Smooth muscle cell (in vitro differentiated cells): Measurements from ENCODE around the gene PLXDC1. TPM values are rescaled to one million over a fixed set of nuclear protein-coding genes. Genes with fewer than 3 reads are reported as not detected.

Experiments used
- DNase-seq: peaks from one replicate; lab custom pipeline; 2025; ENCODE audit not compliant: unreplicated experiment; lab: John Stamatoyannopoulos, UW
- H2AFZ ChIP-seq: fragments of 200-600 bp; sonication (generic); 2 replicates; pipeline ENCODE4 v1.6.0; 2016; ENCODE audit warnings: antibody characterized with exemption, low read depth, mild to moderate bottlenecking
- H3F3A ChIP-seq: fragments of 200-600 bp; sonication (generic); 2 replicates; pipeline ENCODE4 v1.6.0; 2017; ENCODE audit warnings: antibody characterized with exemption, low read depth
- H3K27ac ChIP-seq: fragments of 200-600 bp; sonication (generic); 2 replicates; pipeline ENCODE4 v1.5.1; 2016; ENCODE audit warnings: low read depth, mild to moderate bottlenecking
- H3K27me3 ChIP-seq: fragments of 200-600 bp; sonication (generic); 2 replicates; pipeline ENCODE4 v1.6.1; 2016; ENCODE audit warnings: low read depth, mild to moderate bottlenecking
- H3K36me3 ChIP-seq: fragments of 200-600 bp; sonication (generic); 2 replicates; pipeline ENCODE4 v1.5.1; 2016; ENCODE audit warnings: low read depth
- H3K4me1 ChIP-seq: fragments of 200-600 bp; sonication (generic); 2 replicates; pipeline ENCODE4 v1.5.1; 2016; ENCODE audit warnings: low read depth
- H3K4me2 ChIP-seq: fragments of 200-600 bp; sonication (generic); 2 replicates; pipeline ENCODE4 v1.6.0; 2016; ENCODE audit warnings: mild to moderate bottlenecking
- H3K4me3 ChIP-seq: fragments of 200-600 bp; sonication (generic); 2 replicates; pipeline ENCODE4 v1.5.1; 2016; ENCODE audit warnings: mild to moderate bottlenecking
- H3K79me2 ChIP-seq: fragments of 200-600 bp; sonication (generic); 2 replicates; pipeline ENCODE4 v1.6.0; 2016; ENCODE audit warnings: low read depth, mild to moderate bottlenecking
- H3K9ac ChIP-seq: fragments of 200-600 bp; sonication (generic); 2 replicates; pipeline ENCODE4 v1.6.0; 2016; ENCODE audit warnings: low read depth
- H3K9me3 ChIP-seq: fragments of 200-600 bp; sonication (generic); replicated peaks from 2 replicates; pipeline ENCODE4 v1.5.1; 2016; ENCODE audit warnings: low read depth
- H4K20me1 ChIP-seq: fragments of 200-600 bp; sonication (generic); 2 replicates; pipeline ENCODE4 v1.6.0; 2016; ENCODE audit warnings: low read depth
- WGBS: methylation state at CpG from one replicate; pipeline ENCODE4 v1.1.7; 2016; ENCODE audit warnings: low lambda C conversion rate; 5-methylcytosine and 5-hydroxymethylcytosine counted together
- polyA plus RNA-seq: library from polyadenylated mRNA; unstranded; fragments of >200 nt; fragmentation: Nextera tagmentation; extraction: Ambion mirVana; gene quantifications from 2 replicates; pipeline ENCODE4 v1.2.1, GENCODE V29; 2016
- total RNA-seq: library from RNA; depleted of rRNA; stranded (reverse); fragments of >200 nt; gene quantifications from 2 replicates; pipeline ENCODE4 v1.2.3, GENCODE V29; 2014
- TF ChIP-seq, protein P1 (sequence below): fragments of 200-600 bp; sonication (generic); IDR thresholded peaks from 2 replicates; pipeline ENCODE4 v1.5.1; 2017; ENCODE audit warnings: borderline replicate concordance, mild to moderate bottlenecking, antibody characterized with exemption; ENCODE audit not compliant: insufficient read depth, poor library complexity, severe bottlenecking

PLXDC1 gene
- total and polyA plus RNA-seq, 2 experiments from 2014 or later, result 17.4 to 18.5 TPM

DNA sequence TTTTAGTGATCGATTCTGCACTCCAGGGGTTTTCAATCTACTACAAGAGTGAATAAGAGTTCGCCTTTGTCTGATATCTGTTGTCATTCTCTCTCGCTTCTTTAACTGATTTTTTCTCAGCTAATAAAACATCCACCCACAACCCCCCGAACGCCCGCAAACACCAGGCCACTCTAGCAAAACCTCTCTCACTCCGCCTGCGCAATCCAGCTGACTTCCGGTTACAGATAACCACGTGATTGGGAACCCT is 48.3 kb upstream of the PLXDC1 start:
- H3K36me3 ChIP-seq, result peaks cover 8% of the 10 kb centered on the region
- peak overlapping the region; percentile 98 for H3K4me2 ChIP-seq
- peak overlapping the region; percentile 99 for H3K27ac ChIP-seq
- H2AFZ ChIP-seq, result peak overlapping the region; percentile 97
- peaks cover 30% of the 10 kb centered on the region for H3K79me2 ChIP-seq
- peaks cover 30% of the 10 kb centered on the region for H3F3A ChIP-seq
- TF ChIP-seq, protein P1, sequence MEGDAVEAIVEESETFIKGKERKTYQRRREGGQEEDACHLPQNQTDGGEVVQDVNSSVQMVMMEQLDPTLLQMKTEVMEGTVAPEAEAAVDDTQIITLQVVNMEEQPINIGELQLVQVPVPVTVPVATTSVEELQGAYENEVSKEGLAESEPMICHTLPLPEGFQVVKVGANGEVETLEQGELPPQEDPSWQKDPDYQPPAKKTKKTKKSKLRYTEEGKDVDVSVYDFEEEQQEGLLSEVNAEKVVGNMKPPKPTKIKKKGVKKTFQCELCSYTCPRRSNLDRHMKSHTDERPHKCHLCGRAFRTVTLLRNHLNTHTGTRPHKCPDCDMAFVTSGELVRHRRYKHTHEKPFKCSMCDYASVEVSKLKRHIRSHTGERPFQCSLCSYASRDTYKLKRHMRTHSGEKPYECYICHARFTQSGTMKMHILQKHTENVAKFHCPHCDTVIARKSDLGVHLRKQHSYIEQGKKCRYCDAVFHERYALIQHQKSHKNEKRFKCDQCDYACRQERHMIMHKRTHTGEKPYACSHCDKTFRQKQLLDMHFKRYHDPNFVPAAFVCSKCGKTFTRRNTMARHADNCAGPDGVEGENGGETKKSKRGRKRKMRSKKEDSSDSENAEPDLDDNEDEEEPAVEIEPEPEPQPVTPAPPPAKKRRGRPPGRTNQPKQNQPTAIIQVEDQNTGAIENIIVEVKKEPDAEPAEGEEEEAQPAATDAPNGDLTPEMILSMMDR, result no peak
- no peaks in the 10 kb centered on the region for H3K9me3 ChIP-seq
- H4K20me1 ChIP-seq, result peaks cover 36% of the 10 kb centered on the region
- peaks cover 40% of the 10 kb centered on the region for H3K4me1 ChIP-seq
- H3K9ac ChIP-seq, result peak overlapping the region; percentile 100
- H3K27me3 ChIP-seq, result no peaks in the 10 kb centered on the region
- peak overlapping the region; percentile 91 for H3K4me3 ChIP-seq
- WGBS, result 2% methylated on average over 10 of the region's 10 CpGs
- DNase-seq, result peak; percentile 70

DNA sequence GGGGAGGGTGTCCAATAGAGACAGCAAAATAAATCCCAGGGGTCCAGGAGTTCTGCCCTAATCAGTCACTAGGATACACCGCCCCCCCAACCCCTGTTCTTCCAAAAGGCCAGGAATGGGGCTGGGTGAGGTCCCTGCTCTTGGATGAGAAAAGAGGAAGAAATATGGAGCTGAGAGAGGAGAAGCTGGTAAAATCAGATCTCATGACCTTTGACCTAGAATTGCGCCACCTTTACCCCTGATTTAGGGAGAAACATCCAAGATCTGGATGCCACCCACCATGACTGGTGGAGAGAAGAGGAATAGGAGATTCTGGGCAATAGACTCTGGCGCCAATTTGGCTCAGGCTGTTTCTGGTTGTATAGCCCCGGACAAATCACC is 46.7 kb upstream of the PLXDC1 start:
- Histone ChIP-seq H3K79me2 (peaks cover 42% of the 10 kb centered on the region), H3K36me3 (no peaks in the 10 kb centered on the region), H3K9ac (no peak overlapping the region), H3K27ac (no peak overlapping the region), H3K4me1 (peaks cover 40% of the 10 kb centered on the region), H4K20me1 (peaks cover 33% of the 10 kb centered on the region), H2AFZ (no peak overlapping the region), H3K4me2 (peak overlapping the region; percentile 98), H3F3A (peaks cover 19% of the 10 kb centered on the region), H3K4me3 (peak overlapping the region; percentile 88), H3K27me3 (no peaks in the 10 kb centered on the region), H3K9me3 (no peaks in the 10 kb centered on the region)
- TF ChIP-seq, protein P1, result no peak
- DNase-seq, result no peak
- WGBS, result 87% methylated on average over 4 of the region's 4 CpGs

DNA sequence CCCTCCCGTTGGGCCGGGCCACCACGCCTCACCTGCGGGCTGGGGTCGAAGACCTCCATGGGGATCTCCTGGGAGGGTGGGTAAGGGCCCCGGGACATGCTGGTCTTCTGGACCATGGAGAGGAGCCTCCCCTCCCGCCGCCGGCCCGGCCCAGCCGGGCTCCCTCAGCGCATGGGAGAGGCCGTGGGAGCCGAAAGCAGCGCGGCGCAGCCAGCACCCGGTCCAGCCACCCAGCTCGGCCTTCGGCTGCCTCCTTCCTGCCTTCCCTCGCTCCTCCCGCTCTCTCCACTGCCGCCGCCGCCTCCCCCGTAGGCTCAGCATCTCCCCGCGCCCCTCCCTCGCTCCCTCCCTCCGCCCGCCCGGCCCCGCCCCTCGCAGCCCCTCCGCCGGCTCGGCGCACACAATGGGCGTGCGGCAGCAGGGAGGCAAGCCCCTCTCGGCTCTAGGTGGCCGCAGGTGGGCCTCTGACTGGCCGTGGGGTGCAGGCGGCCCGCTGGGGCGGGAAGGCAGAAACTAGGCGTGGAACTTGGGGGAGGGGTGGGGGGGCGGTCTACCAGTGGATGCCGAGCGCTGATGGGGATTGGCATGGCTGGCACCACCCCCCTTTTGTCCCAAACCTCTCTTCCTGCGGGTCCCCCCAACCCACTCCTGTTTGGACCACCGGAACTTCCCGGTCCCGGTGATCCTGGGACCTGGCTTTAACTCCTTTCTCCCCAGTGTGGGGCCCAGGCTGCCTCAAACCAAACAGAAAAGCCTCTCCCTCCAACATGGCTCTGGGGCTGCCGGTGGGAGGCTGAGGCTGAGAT is 46.1 kb upstream of the PLXDC1 start, which contains the start of gene CACNB1:
Gene CACNB1 (minus strand): TSS at position 290 of the 806 bp plus-strand sequence. CDS start 174 bp downstream, at position 116.
- Histone ChIP-seq H4K20me1 (peaks cover 34% of the 10 kb centered on the region), H3K9ac (peak within 1 kb of the TSS; percentile 25), H3K4me1 (peaks cover 40% of the 10 kb centered on the region), H3K27ac (no peak within 1 kb of the TSS), H3K36me3 (no peaks in the 10 kb centered on the region), H3K4me2 (peak within 1 kb of the TSS; percentile 98), H3K9me3 (no peaks in the 10 kb centered on the region), H2AFZ (peak within 1 kb of the TSS; percentile 76), H3K79me2 (peaks cover 42% of the 10 kb centered on the region), H3F3A (peaks cover 15% of the 10 kb centered on the region), H3K27me3 (no peaks in the 10 kb centered on the region), H3K4me3 (peak within 1 kb of the TSS; percentile 88)
- peak; percentile 46 for DNase-seq
- TF ChIP-seq, protein P1, result no peak
- WGBS, result 7% methylated on average over 11 of the region's 55 CpGs
